ENCODE measurements around the gene HSPBAP1.

Gene HSPBAP1

GRCh38 chr3:122730240-122730639 is 63.4 kb downstream of the HSPBAP1 start:
- Histone ChIP-seq H3K4me1 (ENCODE audit: insufficient read depth, low read length, poor library complexity, severe bottlenecking) (no peaks in the 10 kb centered on the region), H3K9me3 (ENCODE audit: insufficient read depth, low read depth, low read length) (no peaks in the 10 kb centered on the region), H2AFZ (ENCODE audit: low read length) (no peak overlapping the region), H3K27me3 (ENCODE audit: insufficient read depth, low read length, poor library complexity, severe bottlenecking) (no peaks in the 10 kb centered on the region), H3K4me2 (ENCODE audit: low read depth, low read length, poor library complexity, severe bottlenecking) (no peak overlapping the region), H3F3A (ENCODE audit: low read depth) (no peaks in the 10 kb centered on the region), H3K79me2 (ENCODE audit: insufficient read depth, low read length) (no peaks in the 10 kb centered on the region), H4K20me1 (ENCODE audit: insufficient read depth, low read length, poor library complexity, severe bottlenecking) (no peaks in the 10 kb centered on the region), H3K9me2 (replicated peaks; ENCODE audit: low read depth, low read length) (no peaks in the 10 kb centered on the region), H3K9ac (ENCODE audit: low read depth, low read length, poor library complexity, severe bottlenecking) (no peak overlapping the region), H3K36me3 (ENCODE audit: insufficient read depth, low read length) (no peaks in the 10 kb centered on the region), H3K4me3 (ENCODE audit: low read length, poor library complexity, severe bottlenecking) (no peak overlapping the region)
- no peak for TF ChIP-seq EZH2phosphoT487 (IDR thresholded peaks at IDR 0.05; ENCODE audit: borderline replicate concordance)
- TF ChIP-seq CTCF (conservative IDR thresholded peaks at IDR 0.05; ENCODE audit: low read length): no peak

GRCh38 chr3:122728756-122729514 is 64.7 kb downstream of the HSPBAP1 start:
- Histone ChIP-seq H3K4me2 (ENCODE audit: low read depth, low read length, poor library complexity, severe bottlenecking) (no peak overlapping the region), H3K27me3 (ENCODE audit: insufficient read depth, low read length, poor library complexity, severe bottlenecking) (no peaks in the 10 kb centered on the region), H3K4me1 (ENCODE audit: insufficient read depth, low read length, poor library complexity, severe bottlenecking) (no peaks in the 10 kb centered on the region), H3F3A (ENCODE audit: low read depth) (no peaks in the 10 kb centered on the region), H4K20me1 (ENCODE audit: insufficient read depth, low read length, poor library complexity, severe bottlenecking) (no peaks in the 10 kb centered on the region), H3K9me2 (replicated peaks; ENCODE audit: low read depth, low read length) (no peaks in the 10 kb centered on the region), H3K9me3 (ENCODE audit: insufficient read depth, low read depth, low read length) (no peaks in the 10 kb centered on the region), H3K9ac (ENCODE audit: low read depth, low read length, poor library complexity, severe bottlenecking) (no peak overlapping the region), H2AFZ (ENCODE audit: low read length) (no peak overlapping the region), H3K36me3 (ENCODE audit: insufficient read depth, low read length) (no peaks in the 10 kb centered on the region), H3K79me2 (ENCODE audit: insufficient read depth, low read length) (no peaks in the 10 kb centered on the region), H3K4me3 (ENCODE audit: low read length, poor library complexity, severe bottlenecking) (no peak overlapping the region)
- no peak for TF ChIP-seq CTCF (conservative IDR thresholded peaks at IDR 0.05; ENCODE audit: low read length)
- no peak for TF ChIP-seq EZH2phosphoT487 (IDR thresholded peaks at IDR 0.05; ENCODE audit: borderline replicate concordance)

- Histone ChIP-seq H4K20me1 (ENCODE audit: insufficient read depth, low read length, poor library complexity, severe bottlenecking) (no peaks in the 10 kb centered on the region), H3K36me3 (ENCODE audit: insufficient read depth, low read length) (no peaks in the 10 kb centered on the region), H3K27me3 (ENCODE audit: insufficient read depth, low read length, poor library complexity, severe bottlenecking) (no peaks in the 10 kb centered on the region), H3K79me2 (ENCODE audit: insufficient read depth, low read length) (no peaks in the 10 kb centered on the region), H3K9ac (ENCODE audit: low read depth, low read length, poor library complexity, severe bottlenecking) (no peak overlapping the region), H3K4me2 (ENCODE audit: low read depth, low read length, poor library complexity, severe bottlenecking) (no peak overlapping the region), H2AFZ (ENCODE audit: low read length) (no peak overlapping the region), H3F3A (ENCODE audit: low read depth) (no peaks in the 10 kb centered on the region), H3K4me3 (ENCODE audit: low read length, poor library complexity, severe bottlenecking) (no peak overlapping the region), H3K9me3 (ENCODE audit: insufficient read depth, low read depth, low read length) (no peaks in the 10 kb centered on the region), H3K9me2 (replicated peaks; ENCODE audit: low read depth, low read length) (no peaks in the 10 kb centered on the region), H3K4me1 (ENCODE audit: insufficient read depth, low read length, poor library complexity, severe bottlenecking) (no peaks in the 10 kb centered on the region)
- TF ChIP-seq CTCF (conservative IDR thresholded peaks at IDR 0.05; ENCODE audit: low read length) (no peak), EZH2phosphoT487 (IDR thresholded peaks at IDR 0.05; ENCODE audit: borderline replicate concordance) (no peak)
Measured at GRCh38 chr3:122728186-122728585, 65.4 kb downstream of the HSPBAP1 start.
